H1 (cell line): ENCODE results near the gene DNM1L. TPM values are rescaled to one million over a fixed set of nuclear protein-coding genes. Genes with fewer than 3 reads are reported as not detected.

Experiments used
- CTCF ChIA-PET: fragments of 300-600 bp; sonication (Branson Sonifier 250); formaldehyde crosslinking; loops from one replicate; lab custom pipeline; 2021; ENCODE audit not compliant: partially characterized antibody; lab: Charles Lee
- POLR2A ChIA-PET: fragments of 300-600 bp; sonication (Branson Sonifier 250); formaldehyde crosslinking; loops from one replicate; lab custom pipeline; 2021; ENCODE audit warnings: inconsistent platforms; ENCODE audit not compliant: partially characterized antibody; lab: Charles Lee
- DNase-seq, 2 experiments: peaks; one replicate each; pipeline versions ENCODE4 v3.0.0 to v3.0.0-alpha.2; 2010 to 2022; ENCODE audit warnings: low spot score in 2 of 2, low read depth in 1 of 2, mixed read lengths in 1 of 2
- FAIRE-seq: peaks from 2 replicates; lab custom pipeline; 2011; peaks lifted over from hg19 to GRCh38; lab: Jason Lieb, UNC
- H2AFZ ChIP-seq: 2 replicates; pipeline ENCODE4 v1.8.1; 2012; ENCODE audit warnings: low read length, inconsistent platforms
- H2AK5ac ChIP-seq: 2 replicates; pipeline ENCODE4 v1.6.1; 2013; ENCODE audit warnings: low read depth, low read length
- H2BK120ac ChIP-seq: replicated peaks from 2 replicates; pipeline ENCODE3; 2013; ENCODE audit warnings: low read depth, low read length, inconsistent platforms
- H2BK12ac ChIP-seq: 2 replicates; pipeline ENCODE4 v1.6.1; 2013; ENCODE audit warnings: low read depth, low read length
- H2BK15ac ChIP-seq: 2 replicates; pipeline ENCODE4 v1.6.1; 2013; ENCODE audit warnings: low read length
- H2BK20ac ChIP-seq: 2 replicates; pipeline ENCODE4 v1.6.1; 2013; ENCODE audit warnings: low read length
- H2BK5ac ChIP-seq: 2 replicates; pipeline ENCODE4 v1.6.1; 2013; ENCODE audit warnings: low read depth, low read length
- H3K14ac ChIP-seq: 2 replicates; pipeline ENCODE4 v1.6.1; 2013; ENCODE audit warnings: inconsistent platforms; ENCODE audit not compliant: insufficient read length
- H3K18ac ChIP-seq: 2 replicates; pipeline ENCODE4 v1.6.1; 2013; ENCODE audit warnings: low read length; ENCODE audit errors: extremely low read depth
- H3K23ac ChIP-seq: 2 replicates; pipeline ENCODE4 v1.6.1; 2013; ENCODE audit warnings: inconsistent platforms; ENCODE audit not compliant: insufficient read length
- H3K23me2 ChIP-seq: 2 replicates; pipeline ENCODE4 v1.6.1; 2013; ENCODE audit warnings: low read depth, low read length
- H3K27ac ChIP-seq: 2 replicates; pipeline ENCODE4 v1.6.1; 2011; ENCODE audit warnings: low read depth, low read length, inconsistent platforms
- H3K27me3 ChIP-seq, 4 experiments: replicated peaks in 1 of 4; 1 replicate in 1 of 4; 2 replicates in 3 of 4; pipeline versions ENCODE4 v1.6.1 to v1.8.1; 2011 to 2013; ENCODE audit warnings: low read length in 3 of 4, mild to moderate bottlenecking in 3 of 4, inconsistent platforms in 2 of 4, mixed read lengths in 2 of 4, moderate library complexity in 1 of 4; ENCODE audit not compliant: control insufficient read depth in 3 of 4, insufficient read depth in 3 of 4; ENCODE audit errors: extremely low read depth in 1 of 4
- H3K36me3 ChIP-seq, 4 experiments: 2 replicates each; pipeline versions ENCODE4 v1.6.1 to v1.8.1; 2011 to 2013; ENCODE audit warnings: mild to moderate bottlenecking in 4 of 4, low read length in 3 of 4, moderate library complexity in 2 of 4, control low read depth in 1 of 4, inconsistent platforms in 1 of 4; ENCODE audit not compliant: insufficient read depth in 4 of 4, control insufficient read depth in 2 of 4
- H3K4ac ChIP-seq: replicated peaks from 2 replicates; pipeline ENCODE3; 2013; ENCODE audit warnings: low read length, low read depth, mixed read lengths, inconsistent platforms; ENCODE audit not compliant: insufficient read length
- H3K4me1 ChIP-seq, 4 experiments: replicated peaks in 1 of 4; 1 replicate in 1 of 4; 2 replicates in 3 of 4; pipeline versions ENCODE4 v1.6.1 to v1.8.1; 2011 to 2013; ENCODE audit warnings: low read length in 3 of 4, inconsistent platforms in 2 of 4, mixed read lengths in 1 of 4; ENCODE audit not compliant: insufficient read depth in 4 of 4, control insufficient read depth in 3 of 4
- H3K4me2 ChIP-seq, 2 experiments: 2 replicates each; pipeline versions ENCODE4 v1.6.1 to v1.8.1; 2011 to 2013; ENCODE audit warnings: low read depth in 2 of 2, low read length in 2 of 2, control low read depth in 1 of 2, inconsistent platforms in 1 of 2, mild to moderate bottlenecking in 1 of 2; ENCODE audit not compliant: insufficient read depth in 1 of 2
- H3K4me3 ChIP-seq, 4 experiments: fragments of 200-600, 300-600 bp in 1 of 4; sonication (generic), shearing (Covaris generic), sonication (Bioruptor Twin) in 1 of 4; 2 replicates each; pipeline versions ENCODE4 v1.5.1 to v1.8.1; 2011 to 2016; ENCODE audit warnings: low read length in 4 of 4, low read depth in 3 of 4, control low read depth in 2 of 4, inconsistent platforms in 2 of 4, mild to moderate bottlenecking in 2 of 4, mixed read lengths in 1 of 4, moderate library complexity in 1 of 4; ENCODE audit not compliant: insufficient read depth in 2 of 4; ENCODE audit errors: extremely low read depth in 1 of 4
- H3K56ac ChIP-seq: replicated peaks from 2 replicates; pipeline ENCODE3; 2013; ENCODE audit warnings: low read depth, mild to moderate bottlenecking, mixed read lengths, low read length, inconsistent platforms; ENCODE audit not compliant: insufficient read length
- H3K79me1 ChIP-seq: 2 replicates; pipeline ENCODE4 v1.6.1; 2013; ENCODE audit warnings: low read depth, low read length, control low read depth
- H3K79me2 ChIP-seq, 2 experiments: 2 replicates each; pipeline versions ENCODE4 v1.6.1 to v1.8.1; 2012 to 2013; ENCODE audit warnings: low read length in 2 of 2, mild to moderate bottlenecking in 2 of 2, inconsistent platforms in 1 of 2; ENCODE audit not compliant: insufficient read depth in 2 of 2, control insufficient read depth in 1 of 2
- H3K9ac ChIP-seq, 4 experiments: replicated peaks in 1 of 4; 1 replicate in 1 of 4; 2 replicates in 3 of 4; pipeline versions ENCODE4 v1.6.1 to v1.8.1; 2011 to 2013; ENCODE audit warnings: low read depth in 3 of 4, low read length in 3 of 4, control low read depth in 2 of 4, mild to moderate bottlenecking in 2 of 4, moderate library complexity in 2 of 4, inconsistent platforms in 1 of 4; ENCODE audit errors: extremely low read depth in 1 of 4
- H3K9me3 ChIP-seq, 2 experiments: 2 replicates each; pipeline versions ENCODE4 v1.6.1 to v1.8.1; 2012 to 2013; ENCODE audit warnings: mild to moderate bottlenecking in 2 of 2, moderate library complexity in 2 of 2, control low read depth in 1 of 2, inconsistent platforms in 1 of 2, low read depth in 1 of 2, low read length in 1 of 2, mixed read lengths in 1 of 2; ENCODE audit not compliant: insufficient read depth in 2 of 2
- H4K20me1 ChIP-seq, 2 experiments: replicated peaks in 1 of 2; 2 replicates each; pipeline versions ENCODE3 to v1.8.1; 2011 to 2013; ENCODE audit warnings: inconsistent platforms in 2 of 2, low read length in 2 of 2, mild to moderate bottlenecking in 1 of 2; ENCODE audit not compliant: insufficient read depth in 2 of 2, control insufficient read depth in 1 of 2
- H4K5ac ChIP-seq: 2 replicates; pipeline ENCODE4 v1.6.1; 2013; ENCODE audit warnings: low read length, low read depth, mixed read lengths, inconsistent platforms; ENCODE audit not compliant: insufficient read length
- H4K8ac ChIP-seq: 2 replicates; pipeline ENCODE4 v1.8.0; 2013; ENCODE audit warnings: mild to moderate bottlenecking, moderate library complexity, low read length, inconsistent platforms; ENCODE audit not compliant: insufficient read depth; ENCODE audit errors: extremely low read depth
- H4K91ac ChIP-seq: replicated peaks from 2 replicates; pipeline ENCODE3; 2013; ENCODE audit warnings: low read length, mixed read lengths, inconsistent platforms; ENCODE audit not compliant: insufficient read length
- BRCA1 ChIP-seq: IDR thresholded peaks from 2 replicates; pipeline ENCODE4 v1.6.1; 2012; ENCODE audit warnings: low read depth, low read length, improper control_type of control experiment
- EGR1 ChIP-seq: IDR thresholded peaks from 2 replicates; pipeline ENCODE4 v1.6.1; 2011; ENCODE audit warnings: low read depth, low read length, borderline replicate concordance
- HDAC6 ChIP-seq: IDR thresholded peaks from one replicate; pipeline ENCODE4 v1.7.1; 2012; ENCODE audit warnings: low read depth, mild to moderate bottlenecking, inconsistent platforms, low read length, moderate library complexity
- MAX ChIP-seq: IDR thresholded peaks from 2 replicates; pipeline ENCODE4 v1.6.1; 2012; ENCODE audit warnings: inconsistent platforms
- NANOG ChIP-seq: IDR thresholded peaks from 2 replicates; pipeline ENCODE4 v1.6.1; 2011; ENCODE audit warnings: low read length, low read depth, mild to moderate bottlenecking, inconsistent platforms; ENCODE audit not compliant: insufficient read depth, poor library complexity, severe bottlenecking
- NRF1 ChIP-seq: IDR thresholded peaks from 2 replicates; pipeline ENCODE4 v1.6.1; 2011; ENCODE audit warnings: mild to moderate bottlenecking, low read depth, low read length, improper control_type of control experiment
- POLR2AphosphoS5 ChIP-seq: IDR thresholded peaks from 2 replicates; pipeline ENCODE4 v1.6.1; 2011; ENCODE audit warnings: low read depth, low read length
- POU5F1 ChIP-seq: IDR thresholded peaks from 2 replicates; pipeline ENCODE4 v1.6.1; 2011; ENCODE audit warnings: low read depth, mild to moderate bottlenecking, low read length, moderate library complexity
- RBBP5 ChIP-seq: IDR thresholded peaks from 2 replicates; pipeline ENCODE4 v1.7.1; 2012; ENCODE audit warnings: low read depth, mild to moderate bottlenecking, inconsistent platforms, low read length, moderate library complexity, borderline replicate concordance
- RFX5 ChIP-seq: IDR thresholded peaks from 2 replicates; pipeline ENCODE4 v1.6.1; 2011; ENCODE audit warnings: low read depth, low read length, improper control_type of control experiment, borderline replicate concordance
- SIX5 ChIP-seq: IDR thresholded peaks from 2 replicates; pipeline ENCODE4 v1.6.1; 2011; ENCODE audit warnings: mild to moderate bottlenecking, low read depth, low read length
- SP1 ChIP-seq: IDR thresholded peaks from 2 replicates; pipeline ENCODE4 v1.6.1; 2011; ENCODE audit warnings: low read depth, low read length
- TAF7 ChIP-seq: optimal IDR thresholded peaks from 2 replicates; pipeline ENCODE3; 2011; ENCODE audit warnings: low read depth, mild to moderate bottlenecking, inconsistent platforms, low read length, moderate library complexity, borderline replicate concordance
- TCF12 ChIP-seq: IDR thresholded peaks from 2 replicates; pipeline ENCODE4 v1.6.1; 2011; ENCODE audit warnings: low read depth, mild to moderate bottlenecking, low read length
- ZNF274 ChIP-seq: IDR thresholded peaks from 2 replicates; pipeline ENCODE4 v1.7.0; 2012; ENCODE audit warnings: low read length, borderline replicate concordance; ENCODE audit errors: extremely low read depth
- WGBS, 2 experiments: shearing (Covaris generic) in 1 of 2; methylation state at CpG; one replicate each; pipeline versions ENCODE4 v1.1.6 to v1.1.7; 2013 to 2015; ENCODE audit warnings: low lambda C conversion rate in 2 of 2, mixed read lengths in 2 of 2, inconsistent platforms in 1 of 2, low coverage in 1 of 2, missing lambda C conversion rate in 1 of 2; ENCODE audit not compliant: insufficient replicate concordance in 2 of 2, insufficient coverage in 1 of 2, insufficient read length in 1 of 2; ENCODE audit errors: extremely low coverage in 1 of 2, missing lambda C conversion rate in 1 of 2; 5-methylcytosine and 5-hydroxymethylcytosine counted together
- polyA plus RNA-seq, 7 experiments: library from polyadenylated mRNA; depleted of rRNA in 3 of 7; stranded (reverse) in 5 of 7; unstranded in 2 of 7; fragments of >200 nt in 5 of 7; fragments of 200-250 nt in 2 of 7; gene quantifications; 1 replicate in 5 of 7; 2 replicates in 1 of 7; 4 replicates in 1 of 7; pipeline versions ENCODE4 v1.2.1 to v1.2.3, GENCODE V29; 2011 to 2013; ENCODE audit warnings: missing spikeins in 2 of 7, mixed read lengths in 2 of 7
- total RNA-seq: library from RNA; stranded (reverse); fragmentation: NEBNext Ultra II Directional; extraction: Animal tissue kit (Norgen Biotek cat#: 25700); gene quantifications from 2 replicates; pipeline ENCODE4 v1.2.1, GENCODE V29; 2021

DNM1L gene
- total and polyA plus RNA-seq, 2 of the 8 experiments (the other 6 are each of a cell fraction or from before 2014, with no cell fraction given), result 23.7 to 93.9 TPM

GRCh38 chr12:32780071-32780470, 101.0 kb downstream of the DNM1L start:
- no peaks in the 10 kb centered on the region for H3K79me2 ChIP-seq
- ChIA-PET CTCF (interaction anchor here (0.8 kb wide), 1 partner anchor 39 kb away, joined by 3 read pairs; no protein-coding TSS in a partner anchor), POLR2A (interaction anchor here (1.1 kb wide), 1 partner anchor 25 kb away, joined by 4 read pairs; no protein-coding TSS in a partner anchor)
- no peaks in the 10 kb centered on the region for H3K36me3 ChIP-seq
- H3K27me3 ChIP-seq, result no peaks in the 10 kb centered on the region
- H3K9me3 ChIP-seq, result no peaks in the 10 kb centered on the region
- H3K23ac ChIP-seq, result no peak overlapping the region
- no peak overlapping the region for H2BK15ac ChIP-seq
- H4K91ac ChIP-seq, result no peak overlapping the region
- FAIRE-seq (no peak), DNase-seq (no peak)
- H2AFZ ChIP-seq, result no peak overlapping the region
- no peak overlapping the region for H2BK12ac ChIP-seq
- WGBS, 2 experiments, result 84% methylated on average over 1 of the region's 1 CpG; no CpG with 5 or more reads in 1 of the 2 experiments
- no peak overlapping the region for H2BK120ac ChIP-seq
- H3K14ac ChIP-seq, result no peak overlapping the region
- H3K4me1 ChIP-seq, result no peaks in the 10 kb centered on the region
- H3K18ac ChIP-seq, result no peak overlapping the region
- H3K27ac ChIP-seq, result no peak overlapping the region
- no peaks in the 10 kb centered on the region for H4K20me1 ChIP-seq
- no peak overlapping the region for H3K4me2 ChIP-seq
- no peak overlapping the region for H3K4me3 ChIP-seq
- H2BK20ac ChIP-seq, result no peak overlapping the region
- H3K23me2 ChIP-seq, result no peaks in the 10 kb centered on the region
- H2BK5ac ChIP-seq, result no peak overlapping the region
- H3K4ac ChIP-seq, result no peak overlapping the region
- H3K9ac ChIP-seq, result no peak overlapping the region
- H2AK5ac ChIP-seq, result no peak overlapping the region
- H4K5ac ChIP-seq, result no peak overlapping the region
- H3K56ac ChIP-seq, result no peak overlapping the region
- no peaks in the 10 kb centered on the region for H3K79me1 ChIP-seq
- no peak overlapping the region for H4K8ac ChIP-seq
- TF ChIP-seq NANOG (no peak), NRF1 (no peak), TCF12 (no peak), HDAC6 (no peak), TAF7 (no peak), MAX (no peak), SP1 (no peak), POLR2AphosphoS5 (no peak), BRCA1 (no peak), RFX5 (no peak), SIX5 (no peak), POU5F1 (no peak), ZNF274 (no peak), RBBP5 (no peak), EGR1 (no peak)
